ENCODE measurements around the gene CABLES1.
"Not testable (repeated sequence)": the region's sequence is repeated elsewhere in the genome, so short reads cannot be mapped to it uniquely, and the experiment has no call there.

CABLES1 gene

DNA sequence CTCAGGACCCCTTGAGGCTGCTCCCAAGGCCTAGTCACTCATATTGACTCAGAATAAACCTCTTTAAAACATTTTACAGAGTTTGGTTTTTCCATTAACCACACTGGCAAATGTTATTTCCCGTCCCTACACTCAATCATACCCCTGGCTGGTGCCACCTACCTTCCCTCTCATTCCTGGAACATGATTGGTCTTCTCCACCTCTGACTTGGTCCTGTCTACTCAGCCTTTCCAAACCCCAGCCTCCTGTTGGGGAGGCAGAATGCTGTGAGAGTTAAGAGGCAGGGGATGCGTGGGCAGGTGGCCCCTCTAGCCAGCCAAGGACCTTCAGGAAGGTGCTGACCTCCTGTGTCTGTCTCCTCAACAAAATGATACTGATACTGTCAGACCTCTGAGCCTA lies 149.3 kb downstream of the CABLES1 start:
- TF ChIP-seq CTCF (conservative IDR thresholded peaks at IDR 0.05; ENCODE audit: low read length), result no peak
- no peak for DNase-seq (ENCODE audit: low read depth)
- no peak overlapping the region for H3K4me3 ChIP-seq (ENCODE audit: low read length)

DNA sequence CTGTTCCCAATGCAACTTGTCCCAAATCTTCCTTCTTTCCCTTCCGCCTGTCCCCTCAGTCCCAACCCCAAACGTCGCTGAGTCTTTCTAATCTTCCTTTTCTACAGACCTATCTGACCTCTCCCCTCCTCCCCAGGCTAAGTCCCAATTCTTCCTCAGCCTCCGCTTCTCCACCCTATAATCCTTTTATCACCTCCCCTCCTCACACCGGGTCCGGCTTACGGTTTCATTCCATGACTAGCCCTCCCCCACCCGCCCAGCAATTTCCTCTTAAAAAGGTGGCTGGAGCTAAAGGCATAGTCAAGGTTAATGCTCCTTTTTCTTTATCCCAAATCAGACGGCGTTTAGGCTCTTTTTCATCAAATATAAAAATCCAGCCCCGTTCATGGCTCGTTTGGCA lies 150.3 kb downstream of the CABLES1 start:
- DNase-seq (ENCODE audit: low read depth), result not testable (repeated sequence)

DNA sequence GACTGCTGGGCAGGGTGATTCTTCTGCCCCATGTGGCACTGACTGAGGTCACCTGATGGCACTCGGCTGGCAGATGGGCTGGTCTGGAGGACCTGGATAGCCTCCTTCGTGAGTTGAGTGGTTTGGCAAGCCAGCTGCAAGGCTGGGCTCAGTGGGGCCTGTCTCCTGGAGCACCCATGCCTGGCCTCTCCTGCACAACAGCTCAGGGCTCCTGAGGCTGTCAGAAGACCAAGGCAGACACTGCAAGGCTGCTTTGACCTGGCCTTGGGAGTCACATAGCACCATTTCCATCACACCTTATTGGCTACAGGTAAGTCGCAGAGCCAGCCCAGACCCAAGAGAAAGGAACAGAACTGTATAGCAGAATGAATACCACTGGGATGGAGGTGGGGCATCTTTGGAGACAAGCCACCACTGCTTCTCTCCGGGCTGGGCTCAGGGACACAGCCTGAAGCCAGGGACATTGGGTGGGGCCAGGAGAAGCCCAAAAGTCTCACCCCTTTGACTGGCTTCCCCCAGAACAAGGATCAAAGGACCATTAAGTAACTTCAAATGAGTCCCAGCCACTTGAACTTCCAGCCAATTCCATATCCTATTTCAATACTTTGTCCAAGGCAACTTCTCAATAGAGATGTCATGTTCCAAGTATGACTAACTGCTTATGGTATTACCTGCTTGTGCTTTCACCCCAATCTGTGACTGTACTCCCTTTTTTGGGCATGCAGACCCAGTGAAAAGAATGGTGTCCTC lies 156.3 kb downstream of the CABLES1 start:
- peak; percentile 84 for DNase-seq (ENCODE audit: low read depth)
- no peak for TF ChIP-seq CTCF (conservative IDR thresholded peaks at IDR 0.05; ENCODE audit: low read length)
- no peak overlapping the region for H3K4me3 ChIP-seq (ENCODE audit: low read length)

More for the DNA sequence above, 150.3 kb downstream of the CABLES1 start:
- not testable (repeated sequence) for H3K4me3 ChIP-seq (ENCODE audit: low read length)

DNA sequence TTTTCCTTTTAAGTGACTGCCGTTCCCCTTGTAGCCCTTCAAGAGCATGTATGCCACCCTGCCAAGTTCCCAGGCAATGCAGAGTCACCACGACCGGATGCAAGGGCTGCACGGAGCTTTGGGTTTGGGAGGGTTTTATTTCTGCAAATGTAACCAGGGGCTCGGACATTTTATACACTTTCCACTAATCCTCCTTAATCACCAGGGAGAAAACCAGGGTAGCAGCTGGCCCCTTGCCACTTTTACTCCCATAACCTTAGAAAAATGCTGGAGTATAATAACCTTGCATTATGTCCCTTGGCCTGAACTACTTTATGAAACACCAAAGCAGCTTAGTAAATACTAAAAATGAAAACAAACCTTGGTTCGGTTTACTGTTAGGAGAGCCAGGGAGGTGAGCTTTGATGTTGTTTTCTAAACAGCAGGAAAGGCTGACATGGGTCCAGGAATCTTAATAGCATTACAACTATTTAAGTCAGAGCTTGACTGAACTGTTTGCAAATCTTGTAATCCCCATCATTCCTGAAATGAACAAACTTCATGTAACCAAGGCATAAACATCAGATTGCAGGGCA lies 165.0 kb downstream of the CABLES1 start:
- H3K4me3 ChIP-seq (ENCODE audit: low read length), result no peak overlapping the region
- DNase-seq (ENCODE audit: low read depth), result peak; percentile 73
- TF ChIP-seq CTCF (conservative IDR thresholded peaks at IDR 0.05; ENCODE audit: low read length), result no peak

DNA sequence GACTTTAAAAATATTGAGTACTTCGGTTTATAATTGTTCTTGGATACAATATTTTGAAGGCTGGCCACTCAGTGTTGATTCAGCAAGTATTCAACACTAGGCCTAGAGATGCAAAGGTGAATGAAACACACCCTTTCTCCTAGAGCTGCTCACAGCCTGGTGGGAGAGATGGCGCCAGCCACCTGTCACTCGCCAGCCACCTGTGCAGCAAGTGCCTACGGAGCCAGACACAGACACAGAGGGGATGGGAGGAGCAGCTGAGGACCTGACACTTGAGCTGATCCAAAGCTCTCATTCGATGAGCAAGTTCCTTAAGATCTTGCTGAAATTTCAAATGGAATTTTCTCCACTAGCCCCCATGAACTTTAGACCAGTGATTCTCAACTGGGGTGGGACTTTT lies 166.7 kb downstream of the CABLES1 start:
- no peak for TF ChIP-seq CTCF (conservative IDR thresholded peaks at IDR 0.05; ENCODE audit: low read length)
- no peak for DNase-seq (ENCODE audit: low read depth)
- H3K4me3 ChIP-seq (ENCODE audit: low read length), result no peak overlapping the region

DNA sequence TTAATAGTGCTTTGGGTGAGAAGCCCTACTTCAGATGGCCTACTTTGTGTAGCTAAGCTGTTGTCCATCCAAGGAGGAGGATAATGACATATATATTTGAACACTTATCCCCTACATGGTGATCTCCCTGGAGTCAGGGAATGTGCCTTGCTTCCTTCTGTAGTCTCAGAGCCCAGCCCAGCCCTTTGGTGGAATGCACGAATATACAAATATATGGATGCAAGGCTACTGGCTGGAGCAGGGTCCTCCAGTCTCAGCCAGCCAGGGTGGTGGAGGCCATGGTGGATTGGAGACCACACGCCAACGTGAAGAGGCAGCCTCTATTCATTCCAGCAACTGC lies 167.2 kb downstream of the CABLES1 start:
- no peak for DNase-seq (ENCODE audit: low read depth)
- TF ChIP-seq CTCF (conservative IDR thresholded peaks at IDR 0.05; ENCODE audit: low read length), result no peak
- H3K4me3 ChIP-seq (ENCODE audit: low read length), result no peak overlapping the region

DNA sequence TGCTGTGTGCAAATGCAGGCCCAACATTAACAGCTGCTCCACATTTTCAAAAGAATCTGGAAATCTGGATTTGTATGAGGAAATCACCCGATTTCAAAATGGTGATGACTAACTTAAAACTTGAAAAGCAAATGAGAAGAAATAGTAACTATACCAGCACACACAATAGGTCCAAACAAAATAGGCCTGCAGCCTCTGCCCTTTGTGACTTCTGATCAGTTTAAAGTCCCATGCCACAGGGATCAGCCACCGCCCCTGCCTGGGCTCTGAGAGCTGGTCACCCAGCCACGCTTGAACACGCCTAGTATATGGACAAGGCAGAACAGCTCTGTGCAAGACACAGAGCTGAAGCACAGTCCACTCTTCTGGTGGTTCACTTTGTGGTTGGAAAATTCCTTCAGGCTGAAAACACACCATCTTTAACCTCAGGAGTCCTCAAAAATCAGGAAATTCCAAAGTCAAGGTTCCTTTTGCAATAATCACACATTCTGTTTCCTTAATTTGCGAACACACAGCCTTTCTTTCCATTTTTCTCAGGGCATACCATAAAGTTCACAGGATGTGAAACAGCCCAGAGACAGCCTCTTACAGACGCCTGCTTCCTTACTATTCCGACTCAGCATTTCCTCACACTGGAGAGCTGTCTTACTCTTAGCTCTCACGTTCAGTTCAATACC lies 167.7 kb downstream of the CABLES1 start:
- TF ChIP-seq CTCF (conservative IDR thresholded peaks at IDR 0.05; ENCODE audit: low read length), result no peak
- peak; percentile 98 for DNase-seq (ENCODE audit: low read depth)
- H3K4me3 ChIP-seq (ENCODE audit: low read length), result no peak overlapping the region
